HG03520 (cell line): Measurements from ENCODE around the gene KCNH1.
"Not testable (repeated sequence)": the region's sequence is repeated elsewhere in the genome, so short reads cannot be mapped to it uniquely, and the experiment has no call there.

Source experiments
- ATAC-seq: cut with Tn5 transposase; IDR thresholded peaks from one replicate; pipeline ENCODE4 v1.9.1; 2021; ENCODE audit warnings: mild to moderate bottlenecking, moderate library complexity; ENCODE audit not compliant: unreplicated experiment

Gene KCNH1

GRCh38 chr1:211011128-211011527 is 122.8 kb downstream of the KCNH1 start:
- not testable (repeated sequence) for ATAC-seq

- ATAC-seq, result no peak
These were observed 124.0 kb downstream of the KCNH1 start for GRCh38 chr1:211009944-211010343.

- no peak for ATAC-seq
These were observed 126.1 kb downstream of the KCNH1 start for GRCh38 chr1:211007830-211008229.

- not testable (repeated sequence) for ATAC-seq
These were observed 138.0 kb downstream of the KCNH1 start for GRCh38 chr1:210995931-210996330.

GRCh38 chr1:210992837-210993236 is 141.1 kb downstream of the KCNH1 start:
- no peak for ATAC-seq

- no peak for ATAC-seq
These were observed 144.0 kb downstream of the KCNH1 start for GRCh38 chr1:210989905-210990304.

- ATAC-seq, result no peak
These were observed 152.5 kb downstream of the KCNH1 start for GRCh38 chr1:210981490-210981889.

- no peak for ATAC-seq
These were observed 153.9 kb downstream of the KCNH1 start for GRCh38 chr1:210980082-210980481.

- no peak for ATAC-seq
These were observed 155.0 kb downstream of the KCNH1 start for GRCh38 chr1:210978974-210979354.

- peak; percentile 51 for ATAC-seq
These were observed 155.5 kb downstream of the KCNH1 start for GRCh38 chr1:210978316-210978973.

- ATAC-seq, result no peak
These were observed 182.7 kb downstream of the KCNH1 start for GRCh38 chr1:210951279-210951678.

- peak; percentile 75 for ATAC-seq
These were observed 183.9 kb downstream of the KCNH1 start for GRCh38 chr1:210949940-210950546.

GRCh38 chr1:210949489-210949888 is 184.5 kb downstream of the KCNH1 start:
- no peak for ATAC-seq

GRCh38 chr1:210949039-210949438 is 184.9 kb downstream of the KCNH1 start:
- no peak for ATAC-seq

- no peak for ATAC-seq
These were observed 189.7 kb downstream of the KCNH1 start for GRCh38 chr1:210944252-210944651.

GRCh38 chr1:210942513-210942912 is 191.4 kb downstream of the KCNH1 start:
- no peak for ATAC-seq

- ATAC-seq, result no peak
These were observed 193.8 kb downstream of the KCNH1 start for GRCh38 chr1:210940081-210940617.

GRCh38 chr1:210938416-210938925 is 195.5 kb downstream of the KCNH1 start:
- no peak for ATAC-seq

- no peak for ATAC-seq
These were observed 196.1 kb downstream of the KCNH1 start for GRCh38 chr1:210937846-210938245.

- ATAC-seq, result no peak
These were observed 198.0 kb downstream of the KCNH1 start for GRCh38 chr1:210935905-210936304.

- ATAC-seq, result no peak
These were observed 201.8 kb downstream of the KCNH1 start for GRCh38 chr1:210932104-210932503.

GRCh38 chr1:210922666-210923065 is 211.3 kb downstream of the KCNH1 start:
- no peak for ATAC-seq
